ENCODE data around the gene LRPAP1. TPM values are rescaled to one million over a fixed set of nuclear protein-coding genes. Genes with fewer than 3 reads are reported as not detected.

The LRPAP1 gene
- total and polyA plus RNA-seq, 2 experiments from 2014 or later = 63.0 to 82.5 TPM

DNA sequence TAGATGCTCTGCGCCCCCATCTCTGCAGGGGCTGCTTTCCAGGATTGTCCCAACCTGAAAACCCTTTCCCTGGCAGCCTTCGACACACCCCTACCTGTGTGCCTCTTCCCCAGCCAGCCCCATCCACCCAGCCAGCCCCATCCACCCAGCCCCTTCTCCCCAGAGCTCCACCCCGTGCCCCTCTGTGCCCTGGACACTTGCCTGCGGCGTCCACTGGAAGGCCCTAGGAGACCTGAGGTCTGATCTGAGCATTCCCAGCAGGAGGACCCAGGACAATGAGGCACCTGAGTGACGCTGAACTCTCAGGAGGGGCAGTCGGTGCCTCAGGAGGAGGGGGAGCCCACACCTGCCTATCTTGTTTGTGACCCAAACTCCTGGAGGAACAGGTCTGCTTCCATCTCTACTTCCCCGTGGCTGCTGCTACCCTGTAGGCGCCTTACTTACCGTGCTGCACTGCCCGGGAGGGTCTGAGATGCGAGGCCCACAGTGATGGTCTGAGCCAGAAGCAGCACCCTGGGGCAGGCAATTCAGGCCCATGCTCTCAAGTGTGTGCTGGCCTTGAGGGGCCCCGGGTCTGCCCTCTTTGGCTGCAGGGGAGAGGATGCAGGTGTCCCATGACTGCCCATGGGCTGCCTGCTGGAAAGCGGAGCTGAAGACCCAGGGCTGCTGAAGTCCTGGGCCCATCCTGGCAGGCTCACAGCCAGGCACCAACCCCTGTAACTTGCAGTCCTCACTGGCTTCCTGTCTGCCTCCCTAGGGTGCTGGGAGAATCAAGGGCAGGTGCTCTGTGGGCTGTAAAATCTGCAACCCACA, 4.9 kb downstream of the LRPAP1 start:
- no peak overlapping the region for H3K27ac Mint-ChIP-seq
- H3K4me3 Mint-ChIP-seq = no peak overlapping the region
- H3K27me3 Mint-ChIP-seq (ENCODE audit: insufficient read depth, low read depth, poor library complexity) = peaks cover 10% of the 10 kb centered on the region
- H3K4me2 ChIP-seq = no peak overlapping the region
- ATAC-seq = no peak
- H3K27me3 ChIP-seq (ENCODE audit: insufficient read depth) = peaks cover 5% of the 10 kb centered on the region; the same call in 1 of the 2 replicates
- DNase-seq (ENCODE audit: low spot score) = no peak
- H3K9me2 ChIP-seq (ENCODE audit: insufficient read depth) = no peaks in the 10 kb centered on the region
- H3K27ac ChIP-seq (ENCODE audit: low read depth) = no peak overlapping the region
- no peak overlapping the region for H3K4me3 ChIP-seq
- peaks cover 12% of the 10 kb centered on the region; the same call in 1 of the 2 replicates for H3K4me1 ChIP-seq (ENCODE audit: insufficient read depth)
- TF ChIP-seq EZH2 (IDR thresholded peaks at IDR 0.05; ENCODE audit: low read depth, unreplicated experiment) = no peak
- TF ChIP-seq NANOG (IDR thresholded peaks at IDR 0.05; ENCODE audit: borderline replicate concordance) = no peak
- no peak for TF ChIP-seq JUNB (IDR thresholded peaks at IDR 0.05; ENCODE audit: unreplicated experiment)
- TF ChIP-seq, protein P1, sequence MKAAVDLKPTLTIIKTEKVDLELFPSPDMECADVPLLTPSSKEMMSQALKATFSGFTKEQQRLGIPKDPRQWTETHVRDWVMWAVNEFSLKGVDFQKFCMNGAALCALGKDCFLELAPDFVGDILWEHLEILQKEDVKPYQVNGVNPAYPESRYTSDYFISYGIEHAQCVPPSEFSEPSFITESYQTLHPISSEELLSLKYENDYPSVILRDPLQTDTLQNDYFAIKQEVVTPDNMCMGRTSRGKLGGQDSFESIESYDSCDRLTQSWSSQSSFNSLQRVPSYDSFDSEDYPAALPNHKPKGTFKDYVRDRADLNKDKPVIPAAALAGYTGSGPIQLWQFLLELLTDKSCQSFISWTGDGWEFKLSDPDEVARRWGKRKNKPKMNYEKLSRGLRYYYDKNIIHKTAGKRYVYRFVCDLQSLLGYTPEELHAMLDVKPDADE (IDR thresholded peaks at IDR 0.05) = no peak
- no peak for TF ChIP-seq POLR2AphosphoS5 (IDR thresholded peaks at IDR 0.05; ENCODE audit: low read depth)
- TF ChIP-seq, protein P2, sequence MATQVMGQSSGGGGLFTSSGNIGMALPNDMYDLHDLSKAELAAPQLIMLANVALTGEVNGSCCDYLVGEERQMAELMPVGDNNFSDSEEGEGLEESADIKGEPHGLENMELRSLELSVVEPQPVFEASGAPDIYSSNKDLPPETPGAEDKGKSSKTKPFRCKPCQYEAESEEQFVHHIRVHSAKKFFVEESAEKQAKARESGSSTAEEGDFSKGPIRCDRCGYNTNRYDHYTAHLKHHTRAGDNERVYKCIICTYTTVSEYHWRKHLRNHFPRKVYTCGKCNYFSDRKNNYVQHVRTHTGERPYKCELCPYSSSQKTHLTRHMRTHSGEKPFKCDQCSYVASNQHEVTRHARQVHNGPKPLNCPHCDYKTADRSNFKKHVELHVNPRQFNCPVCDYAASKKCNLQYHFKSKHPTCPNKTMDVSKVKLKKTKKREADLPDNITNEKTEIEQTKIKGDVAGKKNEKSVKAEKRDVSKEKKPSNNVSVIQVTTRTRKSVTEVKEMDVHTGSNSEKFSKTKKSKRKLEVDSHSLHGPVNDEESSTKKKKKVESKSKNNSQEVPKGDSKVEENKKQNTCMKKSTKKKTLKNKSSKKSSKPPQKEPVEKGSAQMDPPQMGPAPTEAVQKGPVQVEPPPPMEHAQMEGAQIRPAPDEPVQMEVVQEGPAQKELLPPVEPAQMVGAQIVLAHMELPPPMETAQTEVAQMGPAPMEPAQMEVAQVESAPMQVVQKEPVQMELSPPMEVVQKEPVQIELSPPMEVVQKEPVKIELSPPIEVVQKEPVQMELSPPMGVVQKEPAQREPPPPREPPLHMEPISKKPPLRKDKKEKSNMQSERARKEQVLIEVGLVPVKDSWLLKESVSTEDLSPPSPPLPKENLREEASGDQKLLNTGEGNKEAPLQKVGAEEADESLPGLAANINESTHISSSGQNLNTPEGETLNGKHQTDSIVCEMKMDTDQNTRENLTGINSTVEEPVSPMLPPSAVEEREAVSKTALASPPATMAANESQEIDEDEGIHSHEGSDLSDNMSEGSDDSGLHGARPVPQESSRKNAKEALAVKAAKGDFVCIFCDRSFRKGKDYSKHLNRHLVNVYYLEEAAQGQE (IDR thresholded peaks at IDR 0.05; ENCODE audit: unreplicated experiment) = no peak
- no peak for TF ChIP-seq EZH2phosphoT487 (IDR thresholded peaks at IDR 0.05; ENCODE audit: unreplicated experiment)
- no peak for TF ChIP-seq CREB1 (CRISPR knock-in tag; IDR thresholded peaks at IDR 0.05; ENCODE audit: low read depth)
- TF ChIP-seq, protein P3, sequence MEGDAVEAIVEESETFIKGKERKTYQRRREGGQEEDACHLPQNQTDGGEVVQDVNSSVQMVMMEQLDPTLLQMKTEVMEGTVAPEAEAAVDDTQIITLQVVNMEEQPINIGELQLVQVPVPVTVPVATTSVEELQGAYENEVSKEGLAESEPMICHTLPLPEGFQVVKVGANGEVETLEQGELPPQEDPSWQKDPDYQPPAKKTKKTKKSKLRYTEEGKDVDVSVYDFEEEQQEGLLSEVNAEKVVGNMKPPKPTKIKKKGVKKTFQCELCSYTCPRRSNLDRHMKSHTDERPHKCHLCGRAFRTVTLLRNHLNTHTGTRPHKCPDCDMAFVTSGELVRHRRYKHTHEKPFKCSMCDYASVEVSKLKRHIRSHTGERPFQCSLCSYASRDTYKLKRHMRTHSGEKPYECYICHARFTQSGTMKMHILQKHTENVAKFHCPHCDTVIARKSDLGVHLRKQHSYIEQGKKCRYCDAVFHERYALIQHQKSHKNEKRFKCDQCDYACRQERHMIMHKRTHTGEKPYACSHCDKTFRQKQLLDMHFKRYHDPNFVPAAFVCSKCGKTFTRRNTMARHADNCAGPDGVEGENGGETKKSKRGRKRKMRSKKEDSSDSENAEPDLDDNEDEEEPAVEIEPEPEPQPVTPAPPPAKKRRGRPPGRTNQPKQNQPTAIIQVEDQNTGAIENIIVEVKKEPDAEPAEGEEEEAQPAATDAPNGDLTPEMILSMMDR (conservative IDR thresholded peaks at IDR 0.05; ENCODE audit: low read depth in 2 of 2) = no peak
- no peak for TF ChIP-seq ZNF331 (CRISPR knock-in tag; IDR thresholded peaks at IDR 0.05; ENCODE audit: low read depth)
- TF ChIP-seq, protein P4, sequence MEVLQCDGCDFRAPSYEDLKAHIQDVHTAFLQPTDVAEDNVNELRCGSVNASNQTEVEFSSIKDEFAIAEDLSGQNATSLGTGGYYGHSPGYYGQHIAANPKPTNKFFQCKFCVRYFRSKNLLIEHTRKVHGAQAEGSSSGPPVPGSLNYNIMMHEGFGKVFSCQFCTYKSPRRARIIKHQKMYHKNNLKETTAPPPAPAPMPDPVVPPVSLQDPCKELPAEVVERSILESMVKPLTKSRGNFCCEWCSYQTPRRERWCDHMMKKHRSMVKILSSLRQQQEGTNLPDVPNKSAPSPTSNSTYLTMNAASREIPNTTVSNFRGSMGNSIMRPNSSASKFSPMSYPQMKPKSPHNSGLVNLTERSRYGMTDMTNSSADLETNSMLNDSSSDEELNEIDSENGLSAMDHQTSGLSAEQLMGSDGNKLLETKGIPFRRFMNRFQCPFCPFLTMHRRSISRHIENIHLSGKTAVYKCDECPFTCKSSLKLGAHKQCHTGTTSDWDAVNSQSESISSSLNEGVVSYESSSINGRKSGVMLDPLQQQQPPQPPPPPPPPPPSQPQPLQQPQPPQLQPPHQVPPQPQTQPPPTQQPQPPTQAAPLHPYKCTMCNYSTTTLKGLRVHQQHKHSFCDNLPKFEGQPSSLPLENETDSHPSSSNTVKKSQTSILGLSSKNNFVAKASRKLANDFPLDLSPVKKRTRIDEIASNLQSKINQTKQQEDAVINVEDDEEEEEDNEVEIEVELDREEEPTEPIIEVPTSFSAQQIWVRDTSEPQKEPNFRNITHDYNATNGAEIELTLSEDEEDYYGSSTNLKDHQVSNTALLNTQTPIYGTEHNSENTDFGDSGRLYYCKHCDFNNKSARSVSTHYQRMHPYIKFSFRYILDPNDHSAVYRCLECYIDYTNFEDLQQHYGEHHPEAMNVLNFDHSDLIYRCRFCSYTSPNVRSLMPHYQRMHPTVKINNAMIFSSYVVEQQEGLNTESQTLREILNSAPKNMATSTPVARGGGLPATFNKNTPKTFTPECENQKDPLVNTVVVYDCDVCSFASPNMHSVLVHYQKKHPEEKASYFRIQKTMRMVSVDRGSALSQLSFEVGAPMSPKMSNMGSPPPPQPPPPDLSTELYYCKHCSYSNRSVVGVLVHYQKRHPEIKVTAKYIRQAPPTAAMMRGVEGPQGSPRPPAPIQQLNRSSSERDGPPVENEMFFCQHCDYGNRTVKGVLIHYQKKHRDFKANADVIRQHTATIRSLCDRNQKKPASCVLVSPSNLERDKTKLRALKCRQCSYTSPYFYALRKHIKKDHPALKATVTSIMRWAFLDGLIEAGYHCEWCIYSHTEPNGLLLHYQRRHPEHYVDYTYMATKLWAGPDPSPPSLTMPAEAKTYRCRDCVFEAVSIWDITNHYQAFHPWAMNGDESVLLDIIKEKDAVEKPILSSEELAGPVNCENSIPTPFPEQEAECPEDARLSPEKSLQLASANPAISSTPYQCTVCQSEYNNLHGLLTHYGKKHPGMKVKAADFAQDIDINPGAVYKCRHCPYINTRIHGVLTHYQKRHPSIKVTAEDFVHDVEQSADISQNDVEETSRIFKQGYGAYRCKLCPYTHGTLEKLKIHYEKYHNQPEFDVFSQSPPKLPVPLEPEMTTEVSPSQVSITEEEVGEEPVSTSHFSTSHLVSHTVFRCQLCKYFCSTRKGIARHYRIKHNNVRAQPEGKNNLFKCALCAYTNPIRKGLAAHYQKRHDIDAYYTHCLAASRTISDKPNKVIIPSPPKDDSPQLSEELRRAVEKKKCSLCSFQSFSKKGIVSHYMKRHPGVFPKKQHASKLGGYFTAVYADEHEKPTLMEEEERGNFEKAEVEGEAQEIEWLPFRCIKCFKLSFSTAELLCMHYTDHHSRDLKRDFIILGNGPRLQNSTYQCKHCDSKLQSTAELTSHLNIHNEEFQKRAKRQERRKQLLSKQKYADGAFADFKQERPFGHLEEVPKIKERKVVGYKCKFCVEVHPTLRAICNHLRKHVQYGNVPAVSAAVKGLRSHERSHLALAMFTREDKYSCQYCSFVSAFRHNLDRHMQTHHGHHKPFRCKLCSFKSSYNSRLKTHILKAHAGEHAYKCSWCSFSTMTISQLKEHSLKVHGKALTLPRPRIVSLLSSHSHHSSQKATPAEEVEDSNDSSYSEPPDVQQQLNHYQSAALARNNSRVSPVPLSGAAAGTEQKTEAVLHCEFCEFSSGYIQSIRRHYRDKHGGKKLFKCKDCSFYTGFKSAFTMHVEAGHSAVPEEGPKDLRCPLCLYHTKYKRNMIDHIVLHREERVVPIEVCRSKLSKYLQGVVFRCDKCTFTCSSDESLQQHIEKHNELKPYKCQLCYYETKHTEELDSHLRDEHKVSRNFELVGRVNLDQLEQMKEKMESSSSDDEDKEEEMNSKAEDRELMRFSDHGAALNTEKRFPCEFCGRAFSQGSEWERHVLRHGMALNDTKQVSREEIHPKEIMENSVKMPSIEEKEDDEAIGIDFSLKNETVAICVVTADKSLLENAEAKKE (CRISPR knock-in tag; IDR thresholded peaks at IDR 0.05) = no peak
- TF ChIP-seq ZNF114 (CRISPR knock-in tag; IDR thresholded peaks at IDR 0.05) = no peak
- no peak for TF ChIP-seq STAT1 (IDR thresholded peaks at IDR 0.05; ENCODE audit: unreplicated experiment)
- peaks cover 14% of the 10 kb centered on the region; the same call in 1 of the 2 replicates for H3K36me3 ChIP-seq (ENCODE audit: insufficient read depth)
- H2AFZ ChIP-seq = no peak overlapping the region
- peaks cover 30% of the 10 kb centered on the region for H4K20me1 ChIP-seq (replicated peaks; ENCODE audit: insufficient read depth)
- peaks cover 45% of the 10 kb centered on the region for H3K79me2 ChIP-seq (replicated peaks; ENCODE audit: insufficient read depth)
- H3K9me3 Mint-ChIP-seq = no peaks in the 10 kb centered on the region
- H3F3A ChIP-seq (replicated peaks; ENCODE audit: low read depth) = no peaks in the 10 kb centered on the region
- peaks cover 24% of the 10 kb centered on the region for H3K4me1 Mint-ChIP-seq
- H3K36me3 Mint-ChIP-seq (ENCODE audit: low read depth) = peaks cover 27% of the 10 kb centered on the region
